Measurements from ENCODE around the gene NEO1.

DNA sequence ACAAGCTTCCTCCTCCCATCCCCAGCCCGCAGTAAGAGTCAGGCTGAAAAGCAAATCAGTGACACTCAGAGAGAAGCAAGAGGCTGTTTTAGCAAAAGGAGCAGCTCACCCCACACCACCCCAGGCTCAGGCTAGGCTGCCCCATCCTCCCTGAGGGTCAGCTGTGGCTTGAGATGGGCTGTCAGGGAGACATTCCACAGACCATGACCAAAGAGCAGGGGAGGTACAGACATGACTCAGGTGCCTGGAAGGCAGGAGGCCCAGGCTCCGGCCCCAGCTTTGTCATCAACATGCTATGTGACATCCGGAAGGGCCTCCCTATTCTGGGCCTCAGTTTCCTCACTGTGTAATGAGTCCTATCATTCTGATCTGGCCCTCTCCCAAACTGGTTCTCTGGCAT lies 291.8 kb downstream of the NEO1 start:
- TF ChIP-seq, protein P1, sequence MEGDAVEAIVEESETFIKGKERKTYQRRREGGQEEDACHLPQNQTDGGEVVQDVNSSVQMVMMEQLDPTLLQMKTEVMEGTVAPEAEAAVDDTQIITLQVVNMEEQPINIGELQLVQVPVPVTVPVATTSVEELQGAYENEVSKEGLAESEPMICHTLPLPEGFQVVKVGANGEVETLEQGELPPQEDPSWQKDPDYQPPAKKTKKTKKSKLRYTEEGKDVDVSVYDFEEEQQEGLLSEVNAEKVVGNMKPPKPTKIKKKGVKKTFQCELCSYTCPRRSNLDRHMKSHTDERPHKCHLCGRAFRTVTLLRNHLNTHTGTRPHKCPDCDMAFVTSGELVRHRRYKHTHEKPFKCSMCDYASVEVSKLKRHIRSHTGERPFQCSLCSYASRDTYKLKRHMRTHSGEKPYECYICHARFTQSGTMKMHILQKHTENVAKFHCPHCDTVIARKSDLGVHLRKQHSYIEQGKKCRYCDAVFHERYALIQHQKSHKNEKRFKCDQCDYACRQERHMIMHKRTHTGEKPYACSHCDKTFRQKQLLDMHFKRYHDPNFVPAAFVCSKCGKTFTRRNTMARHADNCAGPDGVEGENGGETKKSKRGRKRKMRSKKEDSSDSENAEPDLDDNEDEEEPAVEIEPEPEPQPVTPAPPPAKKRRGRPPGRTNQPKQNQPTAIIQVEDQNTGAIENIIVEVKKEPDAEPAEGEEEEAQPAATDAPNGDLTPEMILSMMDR (IDR thresholded peaks at IDR 0.05) = no peak
- no peak for TF ChIP-seq POLR2A (IDR thresholded peaks at IDR 0.05)

Data from uterus (tissue), 2 donors.